Natural killer cell (primary cell): ENCODE results near the gene RHPN2. TPM values are rescaled to one million over a fixed set of nuclear protein-coding genes. Genes with fewer than 3 reads are reported as not detected.
"Not testable (repeated sequence)": the region's sequence is repeated elsewhere in the genome, so short reads cannot be mapped to it uniquely, and the experiment has no call there.

Experiments
- ATAC-seq, 3 donors: fragments of 150-1000 bp in 2 of 3; fragments of 200-7000 bp in 1 of 3; cut with Tn5 transposase; 1 replicate in 1 of 3; 2 replicates in 2 of 3; pipeline ENCODE4 v1.10.0; 2021; ENCODE audit warnings: mild to moderate bottlenecking in 2 of 3, moderate library complexity in 2 of 3
- DNase-seq, 2 donors: peaks; one replicate each; pipeline versions ENCODE4 v3.0.0 to v3.0.0-alpha.2; 2013 to 2021; ENCODE audit warnings: mixed read lengths in 1 of 2
- H3K27ac ChIP-seq: one replicate; pipeline ENCODE4 v1.5.1; 2013; ENCODE audit warnings: mild to moderate bottlenecking, low read length
- H3K27me3 ChIP-seq: one replicate; pipeline ENCODE4 v1.6.1; 2013; ENCODE audit warnings: low read length; ENCODE audit not compliant: control insufficient read depth, insufficient read depth
- H3K36me3 ChIP-seq: one replicate; pipeline ENCODE4 v1.6.1; 2013; ENCODE audit warnings: low read length; ENCODE audit not compliant: control insufficient read depth, insufficient read depth
- H3K4me1 ChIP-seq: one replicate; pipeline ENCODE4 v1.6.1; 2013; ENCODE audit warnings: low read length; ENCODE audit not compliant: control insufficient read depth, insufficient read depth
- H3K4me3 ChIP-seq: one replicate; pipeline ENCODE4 v1.5.1; 2013; ENCODE audit warnings: low read length
- H3K9me3 ChIP-seq: one replicate; pipeline ENCODE4 v1.6.1; 2013; ENCODE audit warnings: low read length; ENCODE audit not compliant: control insufficient read depth, insufficient read depth
- H3K27ac Mint-ChIP-seq, 2 donors: one replicate each; pipeline ENCODE4 v1.8.0; 2022; ENCODE audit warnings: mild to moderate bottlenecking in 2 of 2, mixed read lengths in 2 of 2, moderate library complexity in 1 of 2
- H3K27me3 Mint-ChIP-seq, 2 donors: one replicate each; pipeline ENCODE4 v1.8.0; 2022; ENCODE audit warnings: low read depth in 2 of 2, mixed read lengths in 2 of 2
- H3K36me3 Mint-ChIP-seq: one replicate; pipeline ENCODE4 v1.8.0; 2022; ENCODE audit warnings: mixed read lengths
- H3K4me1 Mint-ChIP-seq, 2 donors: one replicate each; pipeline ENCODE4 v1.8.0; 2022; ENCODE audit warnings: mixed read lengths in 2 of 2
- H3K4me3 Mint-ChIP-seq: one replicate; pipeline ENCODE4 v1.8.0; 2022; ENCODE audit warnings: mild to moderate bottlenecking, moderate library complexity, mixed read lengths
- H3K9me3 Mint-ChIP-seq, 2 donors: one replicate each; pipeline ENCODE4 v1.8.0; 2022; ENCODE audit warnings: mixed read lengths in 2 of 2
- CTCF ChIP-seq: fragments of 200-600 bp; IDR thresholded peaks from one replicate; pipeline ENCODE4 v1.8.0; 2022; ENCODE audit warnings: antibody characterized with exemption
- WGBS: methylation state at CpG from one replicate; pipeline ENCODE4 v1.1.7; 2013; ENCODE audit warnings: missing lambda C conversion rate; ENCODE audit not compliant: insufficient coverage; 5-methylcytosine and 5-hydroxymethylcytosine counted together
- intact Hi-C: fragments of 100-400 bp; cut with micrococcal nuclease; formaldehyde crosslinking; loops from one replicate; pipeline ENCODE4 v1.14.2; 2022
- total RNA-seq, 4 donors: library from RNA; stranded (reverse); fragments of 120-200 nt in 1 of 4; gene quantifications; one replicate each; pipeline versions ENCODE4 v1.2.3 to v1.2.4, GENCODE V29; 2013 to 2022

Gene RHPN2
- total RNA-seq, 3 donors from 2014 or later (not counting 1 experiment from before 2014, with no cell fraction given), result 0.35 TPM; not detected in 2

- DNase-seq (no peak), ATAC-seq (no peak)
- no peaks in the 10 kb centered on the region for H3K4me1 Mint-ChIP-seq
- no peaks in the 10 kb centered on the region for H3K27me3 Mint-ChIP-seq
- Histone ChIP-seq H3K9me3 (no peaks in the 10 kb centered on the region), H3K4me1 (no peaks in the 10 kb centered on the region), H3K36me3 (peaks cover 15% of the 10 kb centered on the region), H3K27me3 (no peaks in the 10 kb centered on the region), H3K27ac (no peak overlapping the region), H3K4me3 (no peak overlapping the region)
- TF ChIP-seq CTCF, result no peak
- no peaks in the 10 kb centered on the region for H3K36me3 Mint-ChIP-seq
- intact Hi-C loops, result no loop called here
- no peaks in the 10 kb centered on the region for H3K9me3 Mint-ChIP-seq
- 65% methylated on average over 3 of the region's 3 CpGs for WGBS
- no peak overlapping the region for H3K27ac Mint-ChIP-seq
- H3K4me3 Mint-ChIP-seq, result no peak overlapping the region
Observed at GRCh38 chr19:32945260-32945659, 119.4 kb downstream of the RHPN2 start.

GRCh38 chr19:32941273-32941672 is 123.4 kb downstream of the RHPN2 start:
- intact Hi-C loops, H3K4me1 Mint-ChIP-seq, H3K9me3 ChIP-seq, H3K27ac Mint-ChIP-seq, ATAC-seq, H3K9me3 Mint-ChIP-seq, H3K27ac ChIP-seq, H3K4me1 ChIP-seq, H3K27me3 ChIP-seq, H3K27me3 Mint-ChIP-seq, H3K4me3 ChIP-seq, DNase-seq, H3K4me3 Mint-ChIP-seq, H3K36me3 Mint-ChIP-seq, H3K36me3 ChIP-seq: not testable (repeated sequence)
- WGBS, result 95% methylated on average over 4 of the region's 5 CpGs

- no peak for TF ChIP-seq CTCF
Observed at GRCh38 chr19:32936065-32936464, 128.6 kb downstream of the RHPN2 start.

GRCh38 chr19:32935629-32936028 is 129.1 kb downstream of the RHPN2 start:
- Mint-ChIP-seq H3K27ac (no peak overlapping the region), H3K9me3 (no peaks in the 10 kb centered on the region), H3K4me1 (peaks cover 0 to 8% of the 10 kb centered on the region in 2 donors), H3K36me3 (no peaks in the 10 kb centered on the region), H3K4me3 (no peak overlapping the region), H3K27me3 (no peaks in the 10 kb centered on the region)
- H3K4me3 ChIP-seq, result no peak overlapping the region
- H3K27ac ChIP-seq, result no peak overlapping the region
- DNase-seq (no peak), ATAC-seq (no peak)
- intact Hi-C loops, result no loop called here
- 96% methylated on average over 9 of the region's 9 CpGs for WGBS
- no peaks in the 10 kb centered on the region for H3K27me3 ChIP-seq
- TF ChIP-seq CTCF, result no peak
- H3K4me1 ChIP-seq, result no peaks in the 10 kb centered on the region
- H3K9me3 ChIP-seq, result no peaks in the 10 kb centered on the region
- H3K36me3 ChIP-seq, result peaks cover 12% of the 10 kb centered on the region

More at GRCh38 chr19:32936065-32936464, 128.6 kb downstream of the RHPN2 start:
- Mint-ChIP-seq H3K9me3 (no peaks in the 10 kb centered on the region), H3K27me3 (no peaks in the 10 kb centered on the region), H3K27ac (no peak overlapping the region), H3K4me3 (no peak overlapping the region), H3K36me3 (no peaks in the 10 kb centered on the region), H3K4me1 (peaks cover 0 to 8% of the 10 kb centered on the region in 2 donors)
- Histone ChIP-seq H3K27me3 (no peaks in the 10 kb centered on the region), H3K4me1 (no peaks in the 10 kb centered on the region), H3K27ac (no peak overlapping the region), H3K4me3 (no peak overlapping the region), H3K36me3 (peaks cover 9% of the 10 kb centered on the region), H3K9me3 (no peaks in the 10 kb centered on the region)
- DNase-seq, result no peak
- 96% methylated on average over 8 of the region's 8 CpGs for WGBS
- intact Hi-C loops, result no loop called here
- no peak for ATAC-seq
